Nephron progenitor cell (in vitro differentiated cells): ENCODE measurements around the gene GPSM1.

Source experiments
- DNase-seq: peaks from one replicate; pipeline ENCODE4 v3.0.0; 2021
- H3K27ac Mint-ChIP-seq: 2 replicates; pipeline ENCODE4 v1.8.0; 2021; ENCODE audit warnings: mild to moderate bottlenecking, moderate library complexity, mixed read lengths
- H3K27me3 Mint-ChIP-seq: 2 replicates; pipeline ENCODE4 v1.8.0; 2021; ENCODE audit warnings: mild to moderate bottlenecking, low read depth, mixed read lengths; ENCODE audit not compliant: poor library complexity
- H3K36me3 Mint-ChIP-seq: 2 replicates; pipeline ENCODE4 v1.8.0; 2021; ENCODE audit warnings: low read depth, mixed read lengths
- H3K4me1 Mint-ChIP-seq: 2 replicates; pipeline ENCODE4 v1.8.0; 2021; ENCODE audit warnings: mixed read lengths
- H3K4me3 Mint-ChIP-seq: 2 replicates; pipeline ENCODE4 v1.8.0; 2021; ENCODE audit warnings: mild to moderate bottlenecking, moderate library complexity, mixed read lengths
- H3K9me3 Mint-ChIP-seq: 2 replicates; pipeline ENCODE4 v1.8.0; 2021; ENCODE audit warnings: mild to moderate bottlenecking, moderate library complexity, mixed read lengths
- TF ChIP-seq, protein P1 (sequence below): fragments of 200-600 bp; sonication (generic); IDR thresholded peaks from 2 replicates; pipeline ENCODE4 v1.5.0; 2021; ENCODE audit warnings: antibody characterized with exemption

GPSM1 gene

DNA sequence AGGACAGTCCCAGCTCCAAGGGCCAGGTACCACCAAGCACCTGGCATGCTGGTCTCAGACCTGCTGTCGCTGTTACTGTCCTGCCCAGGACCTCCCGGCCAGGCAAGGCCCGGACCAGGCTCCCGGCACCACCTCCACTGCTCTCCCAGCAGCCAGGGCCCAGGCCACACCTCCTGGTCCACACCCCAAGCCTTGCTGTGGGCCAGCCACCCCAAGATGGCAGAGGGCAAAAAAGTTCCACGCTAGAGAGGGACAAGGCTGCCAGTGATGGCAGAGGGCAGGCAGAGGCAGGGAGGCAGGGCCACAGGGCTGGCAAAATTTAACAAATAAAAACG is 35.1 kb downstream of the GPSM1 start:
- Mint-ChIP-seq H3K4me3 (no peak overlapping the region), H3K27me3 (no peaks in the 10 kb centered on the region), H3K36me3 (no peaks in the 10 kb centered on the region), H3K27ac (no peak overlapping the region), H3K9me3 (no peaks in the 10 kb centered on the region), H3K4me1 (peaks cover 10% of the 10 kb centered on the region)
- TF ChIP-seq, protein P1, sequence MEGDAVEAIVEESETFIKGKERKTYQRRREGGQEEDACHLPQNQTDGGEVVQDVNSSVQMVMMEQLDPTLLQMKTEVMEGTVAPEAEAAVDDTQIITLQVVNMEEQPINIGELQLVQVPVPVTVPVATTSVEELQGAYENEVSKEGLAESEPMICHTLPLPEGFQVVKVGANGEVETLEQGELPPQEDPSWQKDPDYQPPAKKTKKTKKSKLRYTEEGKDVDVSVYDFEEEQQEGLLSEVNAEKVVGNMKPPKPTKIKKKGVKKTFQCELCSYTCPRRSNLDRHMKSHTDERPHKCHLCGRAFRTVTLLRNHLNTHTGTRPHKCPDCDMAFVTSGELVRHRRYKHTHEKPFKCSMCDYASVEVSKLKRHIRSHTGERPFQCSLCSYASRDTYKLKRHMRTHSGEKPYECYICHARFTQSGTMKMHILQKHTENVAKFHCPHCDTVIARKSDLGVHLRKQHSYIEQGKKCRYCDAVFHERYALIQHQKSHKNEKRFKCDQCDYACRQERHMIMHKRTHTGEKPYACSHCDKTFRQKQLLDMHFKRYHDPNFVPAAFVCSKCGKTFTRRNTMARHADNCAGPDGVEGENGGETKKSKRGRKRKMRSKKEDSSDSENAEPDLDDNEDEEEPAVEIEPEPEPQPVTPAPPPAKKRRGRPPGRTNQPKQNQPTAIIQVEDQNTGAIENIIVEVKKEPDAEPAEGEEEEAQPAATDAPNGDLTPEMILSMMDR: no peak
- no peak for DNase-seq

DNA sequence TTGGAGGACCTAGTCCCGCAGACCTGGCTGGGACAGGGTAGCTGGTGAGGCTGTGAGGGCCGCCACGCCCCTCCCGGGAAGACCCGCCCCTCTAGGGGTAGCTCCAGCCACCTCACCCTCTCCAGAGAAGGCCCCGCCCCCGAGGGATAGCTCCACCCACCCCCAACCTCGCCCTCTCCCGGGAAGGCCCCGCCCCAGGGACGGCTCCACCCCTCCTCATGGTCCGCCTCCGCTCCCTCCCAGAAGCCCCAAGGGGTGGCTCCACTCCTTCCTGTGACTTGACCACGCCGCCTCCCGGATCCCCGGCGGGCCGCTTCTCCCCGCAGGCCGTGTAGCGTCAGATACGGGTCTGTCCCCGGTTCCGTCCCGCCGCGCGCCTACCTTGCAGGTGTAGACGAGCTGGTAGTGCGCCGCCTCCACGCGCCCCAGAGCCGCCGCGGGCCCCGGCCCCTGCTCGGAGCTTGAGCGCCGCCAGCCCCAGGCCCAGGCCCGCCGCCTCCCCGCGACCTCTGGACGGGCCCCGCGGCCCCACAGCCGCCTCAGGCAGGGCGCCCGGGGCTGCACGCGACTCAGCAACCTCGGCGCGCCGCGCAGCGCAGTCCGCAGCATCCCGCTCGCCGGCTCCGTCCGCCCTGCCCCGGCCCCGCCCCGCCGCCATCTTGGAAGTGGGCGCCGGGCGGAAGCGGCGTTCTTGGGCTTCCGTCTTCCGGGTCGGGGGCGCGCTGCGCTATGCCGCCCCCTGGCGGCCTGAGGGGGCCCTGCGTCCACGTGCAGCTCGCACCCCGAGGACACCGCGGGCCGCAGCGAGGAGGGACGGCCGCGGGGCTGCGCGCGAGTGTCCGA is 36.0 kb downstream of the GPSM1 start, which contains the start of gene DNLZ:
Gene DNLZ (minus strand): TSS at position 639 of the 843 bp plus-strand sequence. CDS start 30 bp downstream, at position 609.
- Mint-ChIP-seq H3K27ac (peak within 1 kb of the TSS; percentile 64), H3K36me3 (no peaks in the 10 kb centered on the region), H3K9me3 (no peaks in the 10 kb centered on the region), H3K4me1 (peaks cover 17% of the 10 kb centered on the region), H3K27me3 (no peaks in the 10 kb centered on the region), H3K4me3 (peak within 1 kb of the TSS; percentile 82)
- peak; percentile 98 for DNase-seq
- TF ChIP-seq, protein P1: peak; percentile 95

DNA sequence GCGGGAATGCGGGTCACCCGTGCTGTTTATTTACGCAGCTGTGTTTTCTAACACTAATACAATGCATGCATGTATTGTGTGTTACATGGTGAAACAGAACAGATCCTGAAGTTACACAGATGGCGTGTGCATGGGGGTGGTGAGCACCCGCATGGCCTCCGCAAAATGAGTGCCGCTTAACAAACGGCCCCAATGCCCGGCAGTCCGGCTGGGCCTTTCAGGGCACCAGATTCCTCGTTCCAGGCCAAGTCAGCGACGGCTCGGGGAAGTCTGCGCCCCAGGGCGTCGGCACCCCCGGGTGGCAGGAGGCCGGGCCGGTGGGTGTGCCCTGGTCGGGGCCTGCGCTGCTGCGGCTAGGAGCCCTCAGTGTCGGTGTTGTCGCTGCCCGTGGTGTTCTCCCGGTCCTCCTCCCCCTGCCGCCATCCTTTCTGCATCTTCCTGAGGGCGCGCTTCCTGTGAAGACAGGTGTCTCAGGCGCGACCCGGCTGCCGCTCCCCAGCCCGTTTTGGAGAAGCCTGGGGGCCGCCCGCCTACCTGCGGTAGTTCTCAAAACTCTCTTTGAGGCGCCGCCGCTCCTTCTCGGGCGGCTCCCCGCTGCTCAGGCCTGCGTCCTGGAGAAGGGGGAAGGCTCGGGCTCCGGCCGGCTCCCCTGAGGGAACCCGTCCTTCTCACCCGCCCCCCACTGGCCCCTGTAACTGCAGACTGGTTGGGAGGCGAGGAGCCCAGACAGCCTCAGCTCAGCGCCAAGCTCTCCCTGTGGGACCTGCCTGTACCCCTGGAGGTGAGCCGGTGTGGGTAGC is 36.8 kb downstream of the GPSM1 start:
- H3K4me3 Mint-ChIP-seq: no peak overlapping the region
- H3K36me3 Mint-ChIP-seq: no peaks in the 10 kb centered on the region
- TF ChIP-seq, protein P1: peak; percentile 38
- H3K27me3 Mint-ChIP-seq: no peaks in the 10 kb centered on the region
- H3K4me1 Mint-ChIP-seq: peaks cover 19% of the 10 kb centered on the region
- no peak overlapping the region for H3K27ac Mint-ChIP-seq
- no peaks in the 10 kb centered on the region for H3K9me3 Mint-ChIP-seq
- DNase-seq: no peak

DNA sequence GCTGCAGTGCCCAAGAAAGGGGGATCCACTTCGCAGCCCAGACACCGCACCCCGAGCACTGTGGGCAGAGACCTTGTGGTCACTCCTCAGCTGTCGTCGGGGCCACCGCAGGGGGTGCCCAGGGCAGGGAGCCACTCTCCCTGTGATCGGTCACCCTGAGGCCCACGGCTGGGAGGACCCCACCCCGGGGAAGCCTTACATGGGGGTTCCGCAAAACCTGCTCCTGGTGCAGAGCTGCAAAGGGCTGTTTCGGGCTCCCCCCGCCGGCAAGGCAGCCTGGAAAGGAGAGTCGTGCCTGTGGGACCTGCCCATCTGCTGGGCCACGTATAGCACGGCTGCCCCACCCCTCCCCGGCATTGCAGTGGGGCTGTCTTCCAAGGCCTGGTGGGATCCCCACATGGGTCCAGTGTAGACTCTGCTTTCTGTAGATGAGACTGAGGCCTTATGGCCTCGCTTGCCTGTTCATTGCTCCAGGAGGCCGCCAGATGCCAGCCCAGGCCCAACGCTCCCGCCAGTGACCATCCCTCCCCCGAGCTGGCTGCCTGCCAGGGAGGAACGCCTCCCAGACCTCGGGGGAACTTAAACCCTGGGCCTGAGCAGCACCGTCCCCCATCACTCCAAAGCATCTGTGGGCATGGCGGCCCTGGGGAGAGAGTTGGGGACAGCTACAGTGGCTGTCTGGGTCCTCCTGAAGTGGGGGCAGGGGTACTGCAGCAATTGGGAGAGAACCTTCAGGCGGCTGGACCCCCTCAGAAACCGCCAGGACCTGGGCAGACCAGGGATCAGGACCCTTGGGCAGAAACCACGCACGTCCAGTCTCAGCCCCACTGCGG is 37.8 kb downstream of the GPSM1 start:
- TF ChIP-seq, protein P1: no peak
- no peak for DNase-seq
- Mint-ChIP-seq H3K27ac (no peak overlapping the region), H3K9me3 (no peaks in the 10 kb centered on the region), H3K27me3 (no peaks in the 10 kb centered on the region), H3K4me1 (peaks cover 19% of the 10 kb centered on the region), H3K4me3 (no peak overlapping the region), H3K36me3 (no peaks in the 10 kb centered on the region)

DNA sequence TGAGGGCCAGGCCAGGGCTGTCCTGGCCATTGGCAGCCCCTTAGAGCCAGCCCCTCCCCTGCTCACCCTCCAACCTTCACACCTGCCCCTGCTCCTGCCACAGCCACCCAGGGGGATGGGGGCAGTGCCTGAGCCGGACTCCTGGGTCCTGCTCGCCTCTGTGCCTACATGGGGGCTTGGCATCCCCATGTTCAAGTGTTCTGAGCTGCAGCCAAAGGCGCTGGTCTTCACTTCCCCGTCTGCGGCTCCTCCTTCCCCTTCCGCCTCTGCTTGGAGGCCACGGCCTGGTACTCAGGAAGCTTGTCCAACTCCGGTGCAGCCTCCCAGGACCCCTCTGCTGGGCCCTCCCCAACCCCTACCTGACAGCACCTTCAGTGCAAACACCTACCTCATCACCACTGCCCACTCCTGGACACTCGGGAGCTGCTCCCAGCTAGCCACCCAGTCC is 38.5 kb downstream of the GPSM1 start:
- no peak overlapping the region for H3K27ac Mint-ChIP-seq
- H3K4me1 Mint-ChIP-seq: peaks cover 17% of the 10 kb centered on the region
- TF ChIP-seq, protein P1: no peak
- DNase-seq: no peak
- no peaks in the 10 kb centered on the region for H3K36me3 Mint-ChIP-seq
- no peaks in the 10 kb centered on the region for H3K9me3 Mint-ChIP-seq
- H3K4me3 Mint-ChIP-seq: no peak overlapping the region
- H3K27me3 Mint-ChIP-seq: no peaks in the 10 kb centered on the region
